Mammary epithelial cell (primary cell): ENCODE data around the gene FAAH.

Experiments
- CTCF ChIP-seq, 2 donors: IDR thresholded peaks in 1 of 2; conservative IDR thresholded peaks in 1 of 2; 2 replicates each; pipeline ENCODE4 v1.5.1; 2011 to 2012; ENCODE audit warnings: inconsistent platforms in 2 of 2, low read length in 2 of 2, mild to moderate bottlenecking in 2 of 2, control low read depth in 1 of 2, low read depth in 1 of 2; ENCODE audit not compliant: insufficient read depth in 1 of 2; ENCODE audit errors: extremely low read depth in 1 of 2
- EZH2 ChIP-seq: IDR thresholded peaks from 2 replicates; pipeline ENCODE4 v1.6.1; 2012; ENCODE audit warnings: low read length, inconsistent platforms, borderline replicate concordance

GRCh38 chr1:46412893-46413595 lies 18.9 kb downstream of the FAAH start:
- TF ChIP-seq CTCF (conservative IDR thresholded peaks at IDR 0.05 in 1 of 2, IDR thresholded peaks at IDR 0.05 in 1 of 2; ENCODE audit: extremely low read depth in 1 of 2, insufficient read depth in 1 of 2, low read depth in 1 of 2, low read length in 2 of 2) = no peak
- no peak for TF ChIP-seq EZH2
